Mucosa of rectum (tissue), 2 donors: Measurements from ENCODE around the gene IL6R.
A peak's percentile ranks its signal among the peaks of the same experiment; 100 is the strongest.
"Not testable (repeated sequence)": the region's sequence is repeated elsewhere in the genome, so short reads cannot be mapped to it uniquely, and the experiment has no call there.

ENCODE experiments used
- H3K27ac ChIP-seq, 2 donors: one replicate each; pipeline ENCODE4 v1.7.0; 2013; ENCODE audit warnings: inconsistent platforms in 2 of 2, low read depth in 2 of 2, low read length in 2 of 2
- H3K27me3 ChIP-seq, 2 donors: one replicate each; pipeline ENCODE4 v1.7.0; 2013; ENCODE audit warnings: low read length in 2 of 2; ENCODE audit not compliant: control insufficient read depth in 2 of 2, insufficient read depth in 2 of 2
- H3K36me3 ChIP-seq, 2 donors: one replicate each; pipeline ENCODE4 v1.7.0; 2013; ENCODE audit warnings: low read length in 2 of 2; ENCODE audit not compliant: control insufficient read depth in 2 of 2, insufficient read depth in 2 of 2
- H3K4me1 ChIP-seq, 2 donors: one replicate each; pipeline ENCODE4 v1.7.0; 2013; ENCODE audit warnings: low read length in 2 of 2, mild to moderate bottlenecking in 1 of 2; ENCODE audit not compliant: control insufficient read depth in 2 of 2, insufficient read depth in 2 of 2
- H3K4me3 ChIP-seq, 2 donors: one replicate each; pipeline ENCODE4 v1.7.0; 2013; ENCODE audit warnings: low read length in 2 of 2
- H3K9ac ChIP-seq, 2 donors: one replicate each; pipeline ENCODE4 v1.7.0; 2013; ENCODE audit warnings: low read length in 2 of 2, low read depth in 1 of 2, mild to moderate bottlenecking in 1 of 2
- H3K9me3 ChIP-seq, 2 donors: one replicate each; pipeline ENCODE4 v1.7.0; 2013; ENCODE audit warnings: low read length in 2 of 2; ENCODE audit not compliant: control insufficient read depth in 2 of 2
- donor health status: healthy.
- donor health status: Normal muscosa, but diverticular disease.

Gene IL6R

DNA sequence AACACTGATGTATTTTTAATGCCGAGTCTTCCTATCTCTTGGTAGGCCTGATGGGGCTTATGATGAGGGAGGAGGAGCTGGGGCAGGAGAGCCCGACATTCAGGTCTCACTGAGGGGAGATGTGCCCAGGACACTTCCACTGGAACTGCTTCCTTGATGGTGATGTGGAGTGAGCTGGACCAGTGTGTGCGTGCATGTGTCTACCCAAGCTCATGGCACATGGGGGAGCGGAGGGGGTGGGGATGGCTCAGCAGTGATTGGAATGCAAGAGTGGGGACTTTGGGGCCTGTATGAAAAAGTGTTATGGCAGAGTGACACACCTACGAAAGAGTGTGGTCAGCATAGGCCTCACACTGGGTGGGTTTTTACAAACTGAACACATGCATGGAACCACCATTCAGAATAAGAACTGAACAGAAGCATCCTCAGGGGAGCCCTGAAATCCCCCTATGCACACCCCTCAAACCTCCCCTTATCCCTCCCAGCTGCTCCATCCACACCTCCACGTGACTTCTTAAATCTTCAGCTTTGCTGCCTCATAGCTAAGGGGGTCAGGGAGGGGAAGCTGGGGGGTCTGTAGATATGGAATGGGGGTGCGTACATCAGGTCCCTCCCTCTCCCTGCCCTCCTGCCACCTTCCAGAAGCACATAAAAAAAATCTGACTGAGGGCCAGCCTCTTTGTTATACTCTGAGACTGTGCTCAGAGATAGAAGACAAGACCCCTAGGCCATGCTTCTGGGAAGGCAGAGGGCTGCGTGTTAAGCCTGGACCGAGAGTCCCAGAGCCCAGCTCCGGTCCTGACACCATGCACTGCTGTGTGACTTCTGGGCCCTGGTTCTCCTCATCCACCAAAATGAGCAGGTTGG, 11.6 kb downstream of the IL6R start:
- no peak overlapping the region for H3K4me3 ChIP-seq
- no peaks in the 10 kb centered on the region for H3K27me3 ChIP-seq
- H3K36me3 ChIP-seq = peaks cover 0 to 6% of the 10 kb centered on the region in 2 donors
- peaks cover 28 to 36% of the 10 kb centered on the region in 2 donors for H3K4me1 ChIP-seq
- H3K9me3 ChIP-seq = no peaks in the 10 kb centered on the region
- H3K9ac ChIP-seq = no peak overlapping the region
- no peak overlapping the region for H3K27ac ChIP-seq

DNA sequence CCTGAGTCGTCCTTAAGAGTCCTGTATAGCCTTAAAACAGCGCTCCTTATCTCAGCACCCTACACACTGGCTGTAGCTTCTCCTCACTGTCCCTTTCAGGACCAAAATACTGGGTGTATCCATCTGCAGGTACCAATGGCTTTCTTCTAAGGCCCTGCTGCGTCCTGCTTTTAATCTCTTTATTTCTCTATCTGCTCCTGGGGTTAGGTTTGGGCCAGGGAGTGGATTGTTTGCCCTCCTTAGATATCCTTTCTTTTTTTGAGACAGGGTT, 12.1 kb downstream of the IL6R start:
- H3K27ac ChIP-seq = no peak overlapping the region

DNA sequence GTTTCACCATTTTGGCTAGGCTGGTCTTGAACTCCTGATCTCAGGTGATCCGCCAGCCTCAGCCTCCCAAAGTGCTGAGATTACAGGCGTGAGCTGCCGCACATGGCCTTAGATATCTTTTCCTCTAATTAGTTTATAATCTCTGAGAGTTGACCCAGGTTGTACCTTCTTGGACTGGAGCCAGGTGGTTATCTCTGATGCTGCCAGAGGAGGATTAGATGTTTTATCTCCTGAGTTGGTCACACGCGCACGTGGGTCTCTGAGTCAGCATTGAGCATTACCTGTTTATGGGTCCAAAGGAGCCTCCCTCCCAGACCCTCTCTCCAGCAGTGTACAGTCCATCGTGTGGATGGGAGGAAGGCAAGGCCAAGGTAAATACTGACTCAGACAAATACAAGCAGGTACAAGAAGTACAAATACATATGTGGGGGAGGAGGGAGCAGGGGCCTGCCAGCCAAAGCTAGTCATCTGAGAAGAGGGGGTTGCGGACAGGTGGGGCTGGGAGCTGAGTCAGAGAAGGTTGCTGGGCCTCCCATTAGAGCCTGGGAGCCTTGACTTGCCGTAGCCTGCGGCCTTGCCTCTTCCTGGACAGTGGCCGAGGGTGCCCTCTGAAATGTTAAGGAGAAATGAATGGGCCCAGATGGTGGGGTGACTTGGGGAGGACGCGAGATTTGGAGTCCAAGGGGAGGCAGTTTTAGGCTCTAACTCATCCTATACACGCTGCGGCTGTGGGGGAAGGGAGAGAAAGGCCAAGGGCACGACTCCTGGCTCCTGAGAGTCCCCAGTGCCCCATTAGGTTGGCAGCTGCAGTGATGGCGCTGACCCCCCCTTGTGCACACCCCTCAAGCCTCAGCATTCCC, 13.1 kb downstream of the IL6R start:
- Histone ChIP-seq H3K9me3 (no peaks in the 10 kb centered on the region), H3K9ac (peak overlapping the region in 1 of 2 donors; percentile 55), H3K4me1 (peaks cover 38 to 41% of the 10 kb centered on the region in 2 donors), H3K27me3 (no peaks in the 10 kb centered on the region), H3K27ac (peak overlapping the region; percentile 88 to 91), H3K36me3 (peaks cover 0 to 6% of the 10 kb centered on the region in 2 donors), H3K4me3 (peak overlapping the region in 1 of 2 donors; percentile 8)

More for the DNA sequence above, 12.1 kb downstream of the IL6R start:
- no peaks in the 10 kb centered on the region for H3K27me3 ChIP-seq
- H3K36me3 ChIP-seq = peaks cover 0 to 6% of the 10 kb centered on the region in 2 donors
- H3K4me1 ChIP-seq = peaks cover 30 to 37% of the 10 kb centered on the region in 2 donors
- H3K4me3 ChIP-seq = no peak overlapping the region
- H3K9ac ChIP-seq = no peak overlapping the region
- H3K9me3 ChIP-seq = no peaks in the 10 kb centered on the region

DNA sequence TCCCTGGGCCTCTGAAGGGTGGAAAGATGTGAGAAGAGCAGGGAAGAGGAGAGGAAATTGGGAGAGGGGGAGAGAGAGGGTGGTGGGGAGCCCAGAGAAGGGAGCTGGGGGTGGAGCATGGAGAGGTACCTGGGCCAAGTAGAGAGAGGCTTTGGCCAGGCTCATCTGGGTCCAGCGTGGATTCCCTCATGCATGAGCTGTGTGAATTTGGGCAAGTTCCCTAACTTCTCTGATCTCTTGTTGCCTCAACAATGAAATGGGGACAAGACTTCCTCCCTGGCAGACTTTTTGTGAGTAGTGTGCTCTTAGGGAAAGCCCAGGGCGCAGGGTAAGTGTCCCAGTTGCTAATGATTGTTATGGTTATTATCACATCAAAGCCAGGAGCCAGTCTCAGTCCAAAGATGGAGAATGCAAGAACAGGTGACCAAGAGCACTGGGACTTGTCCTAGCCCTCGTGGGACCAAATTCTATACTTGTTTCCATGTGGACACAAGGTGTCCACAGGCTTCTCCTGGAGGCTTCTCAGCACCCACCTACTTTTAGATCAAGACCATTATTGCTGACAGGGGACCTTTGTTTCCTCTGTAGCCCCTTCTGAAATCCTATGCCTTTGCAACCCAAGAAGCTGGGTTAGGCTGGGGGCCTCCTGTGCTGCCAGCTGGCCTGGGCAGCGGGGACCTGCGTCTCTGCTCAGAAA, 13.9 kb downstream of the IL6R start:
- peaks cover 42 to 43% of the 10 kb centered on the region in 2 donors for H3K4me1 ChIP-seq
- no peaks in the 10 kb centered on the region for H3K27me3 ChIP-seq
- peaks cover 0 to 6% of the 10 kb centered on the region in 2 donors for H3K36me3 ChIP-seq
- H3K27ac ChIP-seq = peak overlapping the region; percentile 88 to 91
- H3K9ac ChIP-seq = peak overlapping the region; percentile 55 to 56
- H3K9me3 ChIP-seq = no peaks in the 10 kb centered on the region
- H3K4me3 ChIP-seq = peak overlapping the region in 1 of 2 donors; percentile 8

DNA sequence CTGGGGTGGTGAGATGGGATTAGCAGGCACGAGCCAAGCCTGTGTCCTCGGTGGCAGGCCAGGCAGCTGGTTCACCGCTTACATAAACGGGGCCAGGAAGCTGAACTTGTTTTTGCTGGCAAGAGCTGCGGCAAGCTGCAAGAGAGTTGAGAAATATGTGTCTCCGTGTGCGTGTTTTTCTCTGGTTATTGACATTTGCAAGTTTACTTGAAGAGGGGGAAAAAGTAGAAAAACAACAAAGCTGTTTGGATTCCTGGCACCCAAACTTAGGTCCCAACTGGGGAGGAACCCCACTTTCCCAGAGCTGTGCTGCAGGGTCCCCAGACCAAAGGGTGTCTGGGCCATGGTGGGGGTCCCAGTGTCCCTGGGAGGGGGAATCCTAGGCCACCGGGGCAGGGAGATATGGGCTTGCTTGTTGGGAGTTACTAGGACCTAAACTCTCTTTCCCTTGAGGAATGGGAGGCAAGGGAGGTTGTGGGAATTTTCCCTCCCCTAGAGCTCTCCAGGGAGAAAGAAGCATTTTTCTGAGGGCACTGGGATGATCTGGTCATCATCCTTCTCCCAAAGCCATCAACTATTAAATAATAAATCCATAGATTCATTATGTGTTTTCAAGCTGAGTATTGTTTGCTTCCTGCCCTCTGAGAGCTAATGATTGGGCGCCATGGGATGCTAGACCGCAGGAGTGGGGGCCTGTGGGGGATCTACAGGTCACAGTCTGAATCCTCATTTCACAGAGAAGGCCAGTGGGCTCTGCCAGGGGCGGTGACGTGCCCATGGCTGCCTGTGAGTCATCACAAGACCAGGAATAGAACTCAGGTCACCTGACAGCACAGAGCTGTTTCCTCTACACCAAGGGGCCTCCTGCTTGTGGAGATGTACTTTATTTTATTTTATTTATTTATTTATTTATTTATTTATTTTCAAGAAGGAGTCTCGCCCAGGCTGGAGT, 14.8 kb downstream of the IL6R start:
- Histone ChIP-seq H3K36me3 (peaks cover 0 to 6% of the 10 kb centered on the region in 2 donors), H3K4me3 (peak overlapping the region; percentile 35 to 38), H3K27me3 (no peaks in the 10 kb centered on the region), H3K4me1 (peaks cover 43 to 49% of the 10 kb centered on the region in 2 donors), H3K27ac (peak overlapping the region; percentile 88 to 91), H3K9me3 (no peaks in the 10 kb centered on the region), H3K9ac (peak overlapping the region; percentile 32 to 67)

DNA sequence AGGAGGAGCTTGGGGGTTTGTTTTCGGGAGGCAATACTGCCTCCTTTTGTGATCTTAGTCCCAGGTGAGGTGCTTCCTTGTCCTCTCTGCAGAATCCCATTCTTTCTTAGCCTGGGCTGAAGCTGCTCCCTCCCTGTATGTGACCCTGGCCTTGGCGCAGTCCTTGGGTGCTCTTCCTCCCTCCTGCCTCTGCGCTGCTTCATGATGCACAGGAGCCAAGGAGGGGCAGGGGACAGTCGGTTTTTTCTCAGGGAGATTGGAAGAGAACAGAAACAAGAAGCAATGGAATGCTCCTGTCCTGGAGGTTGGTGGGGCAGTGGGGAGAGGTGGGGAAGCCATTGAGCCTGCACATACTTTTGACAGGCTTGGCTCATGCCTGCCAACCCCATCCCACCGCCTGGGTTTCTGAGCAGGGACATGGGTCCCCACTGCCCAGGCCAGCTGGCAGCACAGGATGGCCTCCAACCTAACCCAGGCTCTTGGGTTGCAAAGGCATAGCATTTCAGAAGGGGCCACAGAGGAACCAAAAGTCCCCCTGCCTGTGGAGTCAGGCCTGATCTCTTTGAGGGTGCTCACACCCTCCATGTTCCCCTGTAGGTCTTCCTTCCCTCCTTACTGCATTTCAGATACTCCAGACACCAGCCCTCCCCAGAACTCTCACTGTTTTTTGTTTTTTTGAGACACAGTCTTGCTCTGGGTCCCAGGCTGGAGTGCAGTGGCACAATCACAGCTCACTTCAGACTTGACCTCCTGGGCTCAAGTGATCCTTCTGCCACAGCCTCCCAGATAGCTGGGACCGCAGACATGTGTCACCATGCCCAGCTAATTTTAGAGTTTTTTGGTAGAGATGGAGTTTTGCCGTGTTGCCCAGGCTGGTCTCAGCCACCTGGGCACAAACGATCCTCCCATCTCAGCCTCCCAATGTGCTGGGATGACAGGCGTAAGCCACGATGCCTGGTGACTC, 16.1 kb downstream of the IL6R start:
- peaks cover 0 to 6% of the 10 kb centered on the region in 2 donors for H3K36me3 ChIP-seq
- no peaks in the 10 kb centered on the region for H3K27me3 ChIP-seq
- no peak overlapping the region for H3K4me3 ChIP-seq
- H3K4me1 ChIP-seq = peaks cover 43 to 49% of the 10 kb centered on the region in 2 donors
- peak overlapping the region; percentile 35 to 39 for H3K27ac ChIP-seq
- no peaks in the 10 kb centered on the region for H3K9me3 ChIP-seq
- no peak overlapping the region for H3K9ac ChIP-seq

DNA sequence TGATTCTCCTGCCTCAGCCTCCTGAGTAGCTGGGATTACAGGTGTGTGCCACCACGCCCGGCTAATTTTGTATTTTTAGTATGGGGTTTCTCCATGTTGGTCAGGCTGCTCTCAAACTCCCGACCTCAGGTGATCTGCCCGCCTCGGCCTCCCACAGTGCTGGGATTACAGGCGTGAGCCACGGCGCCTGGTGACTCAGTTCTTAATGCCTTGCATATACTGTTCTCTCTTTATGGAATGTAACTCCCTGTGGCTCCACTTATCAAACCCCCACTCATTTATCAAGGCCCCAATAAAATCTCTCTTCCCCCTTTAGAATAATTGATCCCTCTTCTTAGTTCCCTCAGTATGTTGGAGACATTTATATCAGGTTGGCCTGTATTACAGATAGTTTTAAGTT, 16.9 kb downstream of the IL6R start:
- H3K9me3 ChIP-seq, H3K4me3 ChIP-seq, H3K9ac ChIP-seq, H3K36me3 ChIP-seq, H3K27me3 ChIP-seq: not testable (repeated sequence)
- H3K27ac ChIP-seq = peak overlapping the region in 1 of 2 donors; percentile 4
- peaks cover 44 to 50% of the 10 kb centered on the region in 2 donors for H3K4me1 ChIP-seq

DNA sequence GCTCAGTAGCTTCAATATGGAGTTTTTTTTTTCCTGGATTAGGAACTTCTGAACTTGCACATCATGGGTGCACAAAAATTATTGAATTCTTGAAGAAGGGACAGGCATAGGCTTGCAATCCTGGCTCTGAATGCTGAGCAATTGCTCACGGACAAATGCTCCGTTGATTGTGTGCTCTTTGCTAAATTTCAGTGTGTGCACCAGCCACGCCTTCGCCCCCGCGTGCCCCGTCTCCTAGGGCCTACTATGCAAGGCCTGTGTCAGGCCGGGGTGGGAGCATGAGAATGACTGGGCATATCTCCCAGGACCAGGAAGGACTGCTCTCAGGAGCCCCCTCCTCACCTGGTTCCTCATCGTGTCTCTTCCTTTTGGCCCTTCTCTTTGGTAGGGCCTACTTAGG, 17.4 kb downstream of the IL6R start:
- peaks cover 48 to 55% of the 10 kb centered on the region in 2 donors for H3K4me1 ChIP-seq

More for the DNA sequence above, 17.4 kb downstream of the IL6R start:
- Histone ChIP-seq H3K9ac (no peak overlapping the region), H3K9me3 (no peaks in the 10 kb centered on the region), H3K36me3 (peaks cover 0 to 3% of the 10 kb centered on the region in 2 donors), H3K4me3 (no peak overlapping the region), H3K27ac (peak overlapping the region in 1 of 2 donors; percentile 4), H3K27me3 (no peaks in the 10 kb centered on the region)
